Skeletal muscle tissue (tissue), 4 donors: Measurements from ENCODE around the gene ARHGAP40. TPM values are rescaled to one million over a fixed set of nuclear protein-coding genes. Genes with fewer than 3 reads are reported as not detected.

Experiments
- H3K27ac ChIP-seq: one replicate; pipeline ENCODE4 v1.7.0; 2013; ENCODE audit warnings: mild to moderate bottlenecking, low read depth, low read length, inconsistent platforms
- H3K27me3 ChIP-seq, 3 donors: one replicate each; pipeline ENCODE4 v1.7.0; 2013; ENCODE audit warnings: low read length in 3 of 3; ENCODE audit not compliant: control insufficient read depth in 3 of 3, insufficient read depth in 3 of 3
- H3K36me3 ChIP-seq, 3 donors: one replicate each; pipeline ENCODE4 v1.7.0; 2013; ENCODE audit warnings: low read length in 3 of 3; ENCODE audit not compliant: control insufficient read depth in 3 of 3, insufficient read depth in 3 of 3
- H3K4me1 ChIP-seq, 3 donors: one replicate each; pipeline ENCODE4 v1.7.0; 2013; ENCODE audit warnings: low read length in 3 of 3, mild to moderate bottlenecking in 3 of 3; ENCODE audit not compliant: control insufficient read depth in 3 of 3, insufficient read depth in 3 of 3
- H3K4me3 ChIP-seq, 3 donors: one replicate each; pipeline ENCODE4 v1.7.0; 2013; ENCODE audit warnings: low read length in 3 of 3
- H3K9ac ChIP-seq, 3 donors: one replicate each; pipeline ENCODE4 v1.7.0; 2013; ENCODE audit warnings: low read length in 3 of 3, mild to moderate bottlenecking in 3 of 3, moderate library complexity in 2 of 3, low read depth in 1 of 3
- H3K9me3 ChIP-seq, 3 donors: one replicate each; pipeline ENCODE4 v1.7.0; 2013; ENCODE audit warnings: low read length in 3 of 3; ENCODE audit not compliant: control insufficient read depth in 3 of 3
- total RNA-seq: library from RNA; depleted of rRNA; stranded (reverse); fragments of >200 nt; gene quantifications from one replicate; pipeline ENCODE4 v1.2.3, GENCODE V29; 2014
- donor health status: Osteomylitis.

The ARHGAP40 gene
- total RNA-seq, 1 donor from 2014 or later = not detected

GRCh38 chr20:38628580-38629470 lies 27.2 kb downstream of the ARHGAP40 start:
- Histone ChIP-seq H3K4me3 (no peak overlapping the region), H3K9me3 (peaks cover 0 to 5% (median 0%) of the 10 kb centered on the region in 3 donors), H3K27ac (no peak overlapping the region), H3K4me1 (no peaks in the 10 kb centered on the region), H3K9ac (no peak overlapping the region), H3K27me3 (peaks cover 0 to 4% (median 1%) of the 10 kb centered on the region in 3 donors), H3K36me3 (no peaks in the 10 kb centered on the region)

- H3K9ac ChIP-seq = no peak overlapping the region
- no peaks in the 10 kb centered on the region for H3K36me3 ChIP-seq
- peaks cover 6 to 11% (median 10%) of the 10 kb centered on the region in 3 donors for H3K27me3 ChIP-seq
- no peak overlapping the region for H3K27ac ChIP-seq
- H3K9me3 ChIP-seq = no peaks in the 10 kb centered on the region
- no peak overlapping the region for H3K4me3 ChIP-seq
- no peaks in the 10 kb centered on the region for H3K4me1 ChIP-seq
Measured at GRCh38 chr20:38629979-38630378, 28.4 kb downstream of the ARHGAP40 start.

- H3K9me3 ChIP-seq = no peaks in the 10 kb centered on the region
- H3K36me3 ChIP-seq = no peaks in the 10 kb centered on the region
- H3K4me1 ChIP-seq = no peaks in the 10 kb centered on the region
- H3K27me3 ChIP-seq = peaks cover 6 to 11% (median 10%) of the 10 kb centered on the region in 3 donors
- no peak overlapping the region for H3K4me3 ChIP-seq
- H3K9ac ChIP-seq = no peak overlapping the region
- no peak overlapping the region for H3K27ac ChIP-seq
Measured at GRCh38 chr20:38630727-38631126, 29.1 kb downstream of the ARHGAP40 start.

GRCh38 chr20:38631155-38632022 lies 29.8 kb downstream of the ARHGAP40 start:
- no peaks in the 10 kb centered on the region for H3K4me1 ChIP-seq
- no peak overlapping the region for H3K4me3 ChIP-seq
- H3K27me3 ChIP-seq = peaks cover 6 to 11% (median 10%) of the 10 kb centered on the region in 3 donors
- H3K9me3 ChIP-seq = no peaks in the 10 kb centered on the region
- no peaks in the 10 kb centered on the region for H3K36me3 ChIP-seq
- no peak overlapping the region for H3K27ac ChIP-seq
- no peak overlapping the region for H3K9ac ChIP-seq

- Histone ChIP-seq H3K9me3 (no peaks in the 10 kb centered on the region), H3K36me3 (no peaks in the 10 kb centered on the region), H3K4me1 (no peaks in the 10 kb centered on the region), H3K9ac (no peak overlapping the region), H3K27ac (no peak overlapping the region), H3K4me3 (no peak overlapping the region), H3K27me3 (peaks cover 6 to 11% (median 10%) of the 10 kb centered on the region in 3 donors)
Measured at GRCh38 chr20:38633577-38634093, 32.0 kb downstream of the ARHGAP40 start.

- Histone ChIP-seq H3K9me3 (no peaks in the 10 kb centered on the region), H3K27me3 (peaks cover 14 to 17% (median 15%) of the 10 kb centered on the region in 3 donors), H3K9ac (no peak overlapping the region), H3K4me3 (no peak overlapping the region), H3K4me1 (no peaks in the 10 kb centered on the region), H3K36me3 (no peaks in the 10 kb centered on the region), H3K27ac (no peak overlapping the region)
Measured at GRCh38 chr20:38635721-38636288, 34.2 kb downstream of the ARHGAP40 start.

- Histone ChIP-seq H3K9ac (no peak overlapping the region), H3K4me1 (no peaks in the 10 kb centered on the region), H3K27me3 (peaks cover 29 to 31% (median 29%) of the 10 kb centered on the region in 3 donors), H3K27ac (no peak overlapping the region), H3K4me3 (no peak overlapping the region), H3K36me3 (no peaks in the 10 kb centered on the region), H3K9me3 (no peaks in the 10 kb centered on the region)
Measured at GRCh38 chr20:38640521-38640920, 38.9 kb downstream of the ARHGAP40 start.

GRCh38 chr20:38642498-38642897 lies 40.9 kb downstream of the ARHGAP40 start:
- Histone ChIP-seq H3K36me3 (no peaks in the 10 kb centered on the region), H3K27me3 (peaks cover 42 to 46% (median 44%) of the 10 kb centered on the region in 3 donors), H3K27ac (no peak overlapping the region), H3K9ac (no peak overlapping the region), H3K9me3 (no peaks in the 10 kb centered on the region), H3K4me1 (peaks cover 4 to 5% (median 5%) of the 10 kb centered on the region in 3 donors), H3K4me3 (no peak overlapping the region)

GRCh38 chr20:38644588-38645260 lies 43.1 kb downstream of the ARHGAP40 start:
- Histone ChIP-seq H3K9ac (no peak overlapping the region), H3K36me3 (no peaks in the 10 kb centered on the region), H3K9me3 (no peaks in the 10 kb centered on the region), H3K27me3 (peaks cover 44 to 47% (median 45%) of the 10 kb centered on the region in 3 donors), H3K4me3 (no peak overlapping the region), H3K27ac (no peak overlapping the region), H3K4me1 (peaks cover 4 to 5% (median 5%) of the 10 kb centered on the region in 3 donors)
